PFSK-1 (cell line): ENCODE data around the gene ADGRL3.

ENCODE experiments used
- FOXP2 ChIP-seq: optimal IDR thresholded peaks from 2 replicates; pipeline ENCODE3; 2011; ENCODE audit warnings: borderline replicate concordance, control low read depth, inconsistent platforms; ENCODE audit not compliant: insufficient read depth; ENCODE audit errors: extremely low read length, extremely low read depth
- POLR2AphosphoS5 ChIP-seq: IDR thresholded peaks from 2 replicates; pipeline ENCODE4 v1.6.1; 2012; ENCODE audit warnings: low read depth, mild to moderate bottlenecking, control low read depth, low read length, moderate library complexity
- REST ChIP-seq, 2 experiments: IDR thresholded peaks; 2 replicates each; pipeline versions ENCODE4 v1.6.1 to v1.8.0; 2011 to 2012; ENCODE audit warnings: low read depth in 2 of 2, low read length in 2 of 2, control low read depth in 1 of 2, inconsistent platforms in 1 of 2, mild to moderate bottlenecking in 1 of 2, moderate library complexity in 1 of 2; ENCODE audit not compliant: insufficient read depth in 1 of 2
- SIN3A ChIP-seq: IDR thresholded peaks from 2 replicates; pipeline ENCODE4 v1.6.1; 2012; ENCODE audit warnings: mild to moderate bottlenecking, low read length, moderate library complexity, borderline replicate concordance; ENCODE audit not compliant: insufficient read depth
- TAF1 ChIP-seq: IDR thresholded peaks from 2 replicates; pipeline ENCODE4 v1.6.1; 2012; ENCODE audit warnings: low read length, control low read depth, borderline replicate concordance; ENCODE audit not compliant: insufficient read depth

The ADGRL3 gene

GRCh38 chr4:61785761-61786160 is 585.6 kb downstream of the ADGRL3 start:
- no peak for TF ChIP-seq TAF1
- no peak for TF ChIP-seq SIN3A
- TF ChIP-seq REST (IDR thresholded peaks at IDR 0.05; ENCODE audit: insufficient read depth in 1 of 2, low read depth in 2 of 2, low read length in 2 of 2), result no peak
- no peak for TF ChIP-seq POLR2AphosphoS5
- no peak for TF ChIP-seq FOXP2

GRCh38 chr4:61786211-61786610 is 586.1 kb downstream of the ADGRL3 start:
- TF ChIP-seq TAF1, result no peak

GRCh38 chr4:61795998-61796397 is 595.9 kb downstream of the ADGRL3 start:
- TF ChIP-seq POLR2AphosphoS5, result no peak
- TF ChIP-seq FOXP2, result no peak
- TF ChIP-seq REST (IDR thresholded peaks at IDR 0.05; ENCODE audit: insufficient read depth in 1 of 2, low read depth in 2 of 2, low read length in 2 of 2), result no peak
- TF ChIP-seq SIN3A, result no peak
- no peak for TF ChIP-seq TAF1

- no peak for TF ChIP-seq FOXP2
These were observed 599.7 kb downstream of the ADGRL3 start for GRCh38 chr4:61799794-61800193.

GRCh38 chr4:61805227-61805626 is 605.1 kb downstream of the ADGRL3 start:
- TF ChIP-seq TAF1, result no peak
- no peak for TF ChIP-seq REST (IDR thresholded peaks at IDR 0.05; ENCODE audit: insufficient read depth in 1 of 2, low read depth in 2 of 2, low read length in 2 of 2)
- TF ChIP-seq POLR2AphosphoS5, result no peak
- TF ChIP-seq SIN3A, result no peak
- TF ChIP-seq FOXP2, result no peak

- TF ChIP-seq REST (IDR thresholded peaks at IDR 0.05; ENCODE audit: insufficient read depth in 1 of 2, low read depth in 2 of 2, low read length in 2 of 2) (no peak), POLR2AphosphoS5 (no peak), TAF1 (no peak), SIN3A (no peak), FOXP2 (no peak)
These were observed 605.9 kb downstream of the ADGRL3 start for GRCh38 chr4:61805979-61806378.
